Ascending aorta (tissue), 2 donors: ENCODE results near the gene CALML3. TPM values are rescaled to one million over a fixed set of nuclear protein-coding genes. Genes with fewer than 3 reads are reported as not detected.

Experiments used
- DNase-seq, 2 donors: peaks; one replicate each; pipeline ENCODE4 v3.0.0-alpha.2; 2019; ENCODE audit warnings: low spot score in 2 of 2
- H3K27ac ChIP-seq, 2 donors: fragments of 200-600 bp; sonication (generic); one replicate each; pipeline ENCODE4 v1.5.1; 2016 to 2017; ENCODE audit warnings: mild to moderate bottlenecking in 1 of 2
- H3K27me3 ChIP-seq: fragments of 200-600 bp; sonication (generic); one replicate; pipeline ENCODE4 v1.5.1; 2017
- H3K36me3 ChIP-seq, 2 donors: fragments of 200-600 bp; sonication (generic); one replicate each; pipeline ENCODE4 v1.5.1; 2016
- H3K4me1 ChIP-seq, 2 donors: fragments of 200-600 bp; sonication (generic); one replicate each; pipeline ENCODE4 v1.5.1; 2016 to 2017; ENCODE audit warnings: mild to moderate bottlenecking in 1 of 2
- H3K4me3 ChIP-seq, 2 donors: fragments of 200-600 bp; sonication (generic); one replicate each; pipeline ENCODE4 v1.5.1; 2016 to 2017; ENCODE audit warnings: mild to moderate bottlenecking in 1 of 2
- H3K9me3 ChIP-seq, 2 donors: fragments of 200-600 bp; sonication (generic); one replicate each; pipeline ENCODE4 v1.5.1; 2016
- CTCF ChIP-seq, 3 experiments: fragments of 200-600 bp in 2 of 3; fragments of 450-650 bp in 1 of 3; sonication (generic) in 2 of 3; IDR thresholded peaks; one replicate each; pipeline ENCODE4 v1.5.1; 2016 to 2019; ENCODE audit warnings: antibody characterized with exemption in 3 of 3, mild to moderate bottlenecking in 1 of 3, moderate library complexity in 1 of 3
- intact Hi-C: fragments of 100-400 bp; cut with DNase I; formaldehyde crosslinking; loops from one replicate; pipeline ENCODE4 v1.15.1; 2023
- total RNA-seq: library from RNA; depleted of rRNA; stranded (reverse); fragments of >200 nt; gene quantifications from one replicate; pipeline ENCODE4 v1.1.0, GENCODE V29; 2016

Gene CALML3
- total RNA-seq, 1 donor from 2014 or later: not detected

- H3K4me3 ChIP-seq: no peak overlapping the region
- DNase-seq: no peak
- H3K9me3 ChIP-seq: no peaks in the 10 kb centered on the region
- H3K4me1 ChIP-seq: peaks cover 0 to 14% of the 10 kb centered on the region in 2 donors
- H3K27me3 ChIP-seq: no peaks in the 10 kb centered on the region
- H3K27ac ChIP-seq: no peak overlapping the region
- TF ChIP-seq CTCF (IDR thresholded peaks at IDR 0.05): no peak
- no peaks in the 10 kb centered on the region for H3K36me3 ChIP-seq
- intact Hi-C loops: no loop called here
These were observed 50.4 kb downstream of the CALML3 start for GRCh38 chr10:5575144-5575481.

DNA sequence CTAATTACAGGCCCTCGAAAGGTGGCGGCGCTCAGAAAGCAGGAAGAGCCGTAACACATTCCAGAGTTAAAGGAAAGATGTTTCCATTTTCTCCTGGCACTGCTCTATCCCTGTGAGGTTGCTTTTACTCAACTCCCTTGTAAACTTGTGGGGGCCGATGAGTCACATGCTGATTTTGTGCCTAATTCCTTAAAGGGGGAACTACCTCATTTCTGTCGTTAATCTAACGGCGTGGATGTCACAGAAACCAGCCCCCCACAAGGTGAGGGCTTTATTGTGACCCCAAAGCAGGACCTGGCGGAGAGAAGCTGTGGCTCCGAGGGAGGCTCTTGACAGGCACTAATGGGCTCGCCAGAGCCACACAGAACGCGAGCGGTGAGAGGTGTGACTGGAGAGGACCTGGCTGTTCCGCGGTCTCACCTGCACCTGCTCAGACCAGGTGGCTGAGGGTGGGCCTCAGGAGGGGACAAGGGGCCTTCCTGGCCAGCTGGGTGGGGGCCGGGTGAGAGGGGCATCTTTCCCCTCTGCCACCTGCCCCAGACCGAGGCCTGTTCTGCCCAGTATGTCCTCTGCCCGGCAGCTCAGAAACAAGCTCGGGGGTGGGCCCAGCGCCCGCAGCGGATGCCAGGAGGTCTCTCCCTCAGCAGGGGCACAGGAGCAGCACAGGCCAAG lies 50.9 kb downstream of the CALML3 start:
- Histone ChIP-seq H3K4me1 (peaks cover 0 to 14% of the 10 kb centered on the region in 2 donors), H3K27ac (no peak overlapping the region), H3K4me3 (no peak overlapping the region), H3K9me3 (no peaks in the 10 kb centered on the region), H3K36me3 (no peaks in the 10 kb centered on the region), H3K27me3 (no peaks in the 10 kb centered on the region)
- TF ChIP-seq CTCF (IDR thresholded peaks at IDR 0.05): no peak
- DNase-seq: peak in 1 of 2 donors; percentile 65
- intact Hi-C loops: no loop called here

DNA sequence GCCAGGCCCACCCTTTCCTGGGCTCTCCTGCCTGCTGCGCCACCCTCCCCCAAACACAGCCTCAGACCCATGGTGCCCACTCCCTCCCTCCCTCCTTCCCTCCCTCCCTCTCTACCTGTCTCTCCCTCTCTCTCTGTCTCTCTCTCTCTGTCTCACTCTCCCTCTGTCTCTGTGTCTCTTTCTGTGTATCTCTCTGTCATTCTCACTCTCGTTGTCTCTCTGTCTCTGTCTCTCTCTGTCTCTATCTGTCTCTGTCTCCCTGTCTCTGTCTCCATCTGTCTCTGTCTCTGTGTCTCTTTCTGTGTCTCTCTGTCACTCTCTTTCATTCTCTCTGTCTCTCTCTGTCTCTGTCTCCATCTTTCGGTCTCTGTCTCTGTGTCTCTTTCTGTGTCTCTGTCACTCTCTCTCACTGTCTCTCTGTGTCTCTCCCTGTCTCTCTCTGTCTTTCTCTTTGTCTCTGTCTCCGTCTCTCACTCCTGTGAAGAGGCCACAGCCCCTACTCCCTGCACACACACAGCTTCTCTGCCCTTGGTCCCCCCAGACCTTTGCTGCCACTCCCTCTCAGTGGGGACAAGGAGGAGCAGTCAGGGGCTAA lies 51.5 kb downstream of the CALML3 start:
- no peak for TF ChIP-seq CTCF (IDR thresholded peaks at IDR 0.05)
- H3K36me3 ChIP-seq: no peaks in the 10 kb centered on the region
- H3K27me3 ChIP-seq: no peaks in the 10 kb centered on the region
- no peak overlapping the region for H3K4me3 ChIP-seq
- peaks cover 0 to 4% of the 10 kb centered on the region in 2 donors for H3K9me3 ChIP-seq
- intact Hi-C loops: no loop called here
- no peak for DNase-seq
- H3K27ac ChIP-seq: no peak overlapping the region
- H3K4me1 ChIP-seq: peaks cover 0 to 14% of the 10 kb centered on the region in 2 donors

Other genes starting within 250 kb of the CALML3 start
- gene UCN3, start 160.0 kb upstream of the CALML3 start, total RNA-seq: not detected
- not detected for gene TUBAL3, start 120.1 kb upstream of the CALML3 start, total RNA-seq
- gene NET1, start 112.4 kb upstream of the CALML3 start, total RNA-seq: 95.9 TPM
- not detected for gene CALML5, start 25.4 kb upstream of the CALML3 start, total RNA-seq
- 15.3 TPM for gene ASB13, start 141.6 kb downstream of the CALML3 start, total RNA-seq
- 12.2 TPM for gene TASOR2, start 159.9 kb downstream of the CALML3 start, total RNA-seq